Medulla oblongata (tissue), 1 donor: ENCODE data around the gene DACT2.
"Not testable (repeated sequence)": the region's sequence is repeated elsewhere in the genome, so short reads cannot be mapped to it uniquely, and the experiment has no call there.

Experiments
- DNase-seq: peaks from one replicate; pipeline ENCODE4 v3.0.0-alpha.2; 2015; ENCODE audit errors: extremely low spot score

DACT2 gene

DNA sequence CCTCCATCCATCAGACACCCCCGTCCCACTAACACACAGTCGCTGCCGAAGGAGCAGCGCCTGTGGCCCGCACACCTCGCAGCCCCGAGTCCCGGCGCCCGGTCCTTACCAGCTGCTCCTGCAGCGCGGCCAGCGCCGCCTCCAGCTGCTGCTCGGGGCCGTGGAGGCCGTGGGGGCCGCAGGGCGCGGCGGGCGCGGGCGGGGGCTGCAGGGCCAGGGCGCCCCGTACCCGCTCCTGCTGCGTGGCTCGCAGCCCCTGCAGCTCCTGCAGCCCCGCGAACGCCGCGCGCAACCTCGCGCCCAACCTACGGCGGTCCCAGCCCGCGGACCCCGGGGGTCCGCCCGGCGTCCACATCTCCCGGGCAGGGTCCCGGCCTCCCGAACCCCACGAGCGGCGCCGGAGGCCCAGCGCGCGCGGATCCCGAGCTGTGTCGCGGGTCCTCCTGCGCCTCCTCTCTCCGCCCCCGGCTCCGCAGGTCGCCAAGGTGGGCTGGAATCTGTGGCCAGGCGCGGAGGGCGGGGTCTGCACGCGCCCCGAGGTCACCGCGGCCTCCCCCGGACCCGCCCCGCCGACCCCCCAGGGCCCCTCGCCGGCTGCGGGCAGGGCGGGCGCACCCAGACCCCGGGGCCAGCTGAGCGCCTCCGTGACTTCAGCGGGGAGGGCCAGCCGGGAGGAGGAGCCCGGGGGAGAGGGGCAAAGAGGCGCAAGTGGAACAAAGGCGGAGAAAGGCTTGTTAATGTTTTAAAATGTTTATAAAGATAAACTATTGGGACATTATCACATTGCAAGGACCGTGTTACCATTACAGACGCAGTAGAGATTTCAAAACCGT lies at the start of gene DACT2:
Gene DACT2, minus strand, starts transcription at position 499 of the 833 bp plus-strand sequence. Its CDS starts 144 bp downstream, at position 355.
- DNase-seq, result no peak

GRCh38 chr6:168368936-168369335 lies 49.4 kb upstream of the DACT2 start:
- no peak for DNase-seq

DNA sequence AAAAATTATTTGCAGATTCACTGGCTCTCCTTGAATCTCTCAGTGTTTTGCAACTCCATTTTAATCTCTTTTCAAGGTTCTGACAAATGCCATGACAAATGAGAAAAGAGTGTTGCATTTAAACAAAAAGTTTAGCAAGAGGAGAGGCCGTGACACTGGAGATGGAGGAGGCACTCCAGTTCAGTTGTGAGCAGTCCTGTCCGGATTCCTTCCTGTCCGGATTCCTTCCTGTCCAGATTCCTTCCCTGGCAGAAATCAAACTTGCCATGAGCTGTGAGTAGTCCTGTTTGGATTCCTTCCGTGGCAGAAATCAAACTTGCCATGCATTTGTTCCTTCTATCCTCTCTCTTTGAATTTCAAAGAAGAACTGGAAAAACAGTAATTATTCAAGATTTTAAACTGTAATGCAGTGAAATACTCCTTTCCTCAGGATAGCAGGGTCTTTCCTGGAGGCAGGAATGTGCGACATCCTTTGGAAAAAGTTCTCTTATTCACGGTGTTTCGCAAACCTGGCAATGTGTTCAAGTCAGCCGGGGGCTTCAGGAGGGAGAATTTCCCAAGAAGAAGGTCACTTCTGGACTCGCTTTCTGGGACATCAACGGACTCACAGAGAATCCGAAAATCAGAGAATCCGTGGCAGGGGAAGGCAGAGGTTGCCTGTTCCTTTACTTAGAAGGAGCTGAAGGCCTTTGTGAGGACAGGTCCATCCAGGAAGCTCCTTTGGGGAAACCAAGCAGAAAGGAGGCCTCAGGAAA lies 48.7 kb upstream of the DACT2 start:
- DNase-seq, result no peak

GRCh38 chr6:168367285-168367751 lies 47.7 kb upstream of the DACT2 start:
- no peak for DNase-seq

DNA sequence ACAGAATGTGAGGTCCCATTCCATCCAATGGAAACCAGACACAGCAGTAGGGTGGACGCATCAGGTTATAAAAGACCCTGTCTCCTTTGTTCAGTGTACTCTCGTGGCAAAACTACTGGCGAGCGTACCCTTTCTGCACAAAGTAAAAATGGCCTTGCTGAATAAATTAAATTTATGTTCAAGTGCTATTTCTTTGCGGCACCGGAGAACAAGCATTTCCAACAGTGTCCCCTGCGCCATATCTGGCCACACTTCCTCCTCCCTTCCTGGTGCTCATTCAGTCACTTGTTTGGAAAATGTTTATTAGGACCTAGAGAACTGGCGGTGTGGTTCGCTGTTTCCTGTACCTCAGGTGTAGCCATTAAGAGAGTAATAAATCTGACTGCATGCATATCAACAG lies 46.9 kb upstream of the DACT2 start:
- DNase-seq, result no peak

- DNase-seq, result no peak
Measured at GRCh38 chr6:168365422-168366165, 46.0 kb upstream of the DACT2 start.

- no peak for DNase-seq
Measured at GRCh38 chr6:168364793-168365421, 45.3 kb upstream of the DACT2 start.

GRCh38 chr6:168363811-168364792 lies 44.5 kb upstream of the DACT2 start:
- DNase-seq, result no peak

- no peak for DNase-seq
Measured at GRCh38 chr6:168363302-168363701, 43.7 kb upstream of the DACT2 start.

GRCh38 chr6:168362276-168362990 lies 42.9 kb upstream of the DACT2 start:
- DNase-seq, result no peak

DNA sequence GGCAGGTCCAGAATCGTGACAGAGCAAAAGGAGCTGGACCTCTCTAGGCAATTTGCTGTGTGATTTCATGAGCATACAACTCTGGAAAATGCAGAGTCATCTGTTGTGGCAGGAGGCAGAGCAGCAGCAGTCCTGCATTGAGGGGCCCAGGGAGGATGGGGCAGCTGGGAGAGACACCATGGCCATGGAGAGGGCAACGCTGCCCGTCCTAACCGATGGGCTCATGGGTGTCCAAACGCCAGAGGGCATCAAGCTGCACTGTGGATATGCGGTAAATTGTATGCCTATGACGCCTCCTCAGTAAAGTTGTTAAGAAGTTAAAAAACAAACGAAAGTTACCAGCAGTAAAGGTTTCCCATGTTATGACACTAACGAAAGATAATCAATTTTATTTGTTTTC lies 42.2 kb upstream of the DACT2 start:
- no peak for DNase-seq

- DNase-seq, result no peak
Measured at GRCh38 chr6:168359794-168360193, 40.2 kb upstream of the DACT2 start.

DNA sequence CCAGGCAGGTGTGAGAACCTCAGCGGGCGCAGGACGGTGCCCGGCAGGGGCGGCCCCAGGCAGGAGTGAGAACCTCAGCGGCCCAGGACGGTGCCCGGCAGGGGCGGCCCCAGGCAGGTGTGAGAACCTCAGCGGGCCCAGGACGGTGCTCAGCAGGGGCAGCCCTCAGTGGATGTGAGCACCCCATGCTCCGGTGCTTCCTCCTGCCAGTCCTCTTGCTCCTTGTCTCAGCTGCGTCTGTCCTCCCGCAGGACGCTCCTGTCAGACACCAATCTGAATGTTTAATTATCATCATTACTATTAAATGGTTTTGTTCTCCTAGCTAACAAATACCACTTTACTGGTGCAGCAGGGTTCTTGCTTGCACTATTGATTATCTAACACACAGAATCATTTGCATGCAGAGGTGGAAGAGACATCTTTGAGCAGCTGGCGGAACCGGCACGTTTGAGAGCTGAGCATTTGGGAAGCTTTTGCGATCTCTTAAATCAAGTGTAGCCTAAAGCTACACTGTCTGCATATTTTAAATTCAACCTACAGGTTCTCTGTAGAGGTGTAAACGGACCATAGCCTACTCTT lies 39.4 kb upstream of the DACT2 start:
- no peak for DNase-seq

DNA sequence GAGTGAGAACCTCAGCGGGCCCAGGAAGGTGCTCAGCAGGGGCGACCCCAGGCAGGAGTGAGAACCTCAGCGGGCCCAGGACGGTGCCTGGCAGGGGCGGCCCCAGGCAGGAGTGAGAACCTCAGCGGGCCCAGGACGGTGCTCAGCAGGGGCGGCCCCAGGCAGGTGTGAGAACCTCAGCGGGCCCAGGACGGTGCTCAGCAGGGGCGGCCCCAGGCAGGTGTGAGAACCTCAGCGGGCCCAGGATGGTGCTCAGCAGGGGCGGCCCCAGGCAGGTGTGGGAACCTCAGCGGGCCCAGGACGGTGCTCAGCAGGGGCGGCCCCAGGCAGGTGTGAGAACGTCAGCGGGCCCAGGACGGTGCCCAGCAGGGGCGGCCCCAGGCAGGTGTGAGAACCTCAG lies 37.3 kb upstream of the DACT2 start:
- DNase-seq, result not testable (repeated sequence)

DNA sequence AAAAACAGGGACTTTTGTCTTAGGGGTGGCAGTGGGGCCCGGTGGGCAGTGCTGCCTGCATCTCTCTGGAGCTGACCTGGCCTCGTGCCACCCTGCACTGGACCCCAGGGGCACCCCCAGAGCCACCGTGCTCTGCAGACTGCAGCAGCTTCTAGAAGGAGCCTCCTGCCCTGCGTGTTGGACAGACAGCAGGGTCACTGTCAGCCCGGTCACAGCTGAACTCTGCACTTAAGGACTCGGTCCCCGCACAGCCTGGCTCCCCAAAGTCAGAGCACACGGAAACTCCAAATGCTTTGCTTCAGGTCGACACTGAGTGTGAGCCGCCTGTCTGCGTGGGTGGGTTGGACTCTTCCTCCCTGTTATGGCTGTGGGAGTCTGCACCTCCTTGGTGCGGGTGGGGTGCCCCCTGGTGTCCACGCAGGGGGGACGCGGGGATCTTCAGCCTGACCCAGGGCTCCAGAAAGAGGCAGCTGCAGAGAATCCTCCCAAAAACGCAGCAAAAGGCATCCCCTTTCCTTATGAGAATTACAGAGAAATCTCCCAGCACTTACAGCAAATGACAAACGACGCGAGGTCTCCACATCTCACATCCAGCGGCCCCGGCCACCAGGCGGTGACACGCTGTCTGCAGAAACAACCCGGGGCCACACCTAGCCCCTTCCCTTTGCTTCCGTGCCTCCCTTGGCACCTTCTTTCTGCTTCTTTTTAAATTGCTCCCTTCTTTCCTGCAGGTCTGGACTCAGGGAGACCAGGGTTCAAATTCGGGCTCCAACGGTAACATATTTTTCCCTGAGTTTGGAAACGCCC lies 36.3 kb upstream of the DACT2 start:
- peak; percentile 70 for DNase-seq

DNA sequence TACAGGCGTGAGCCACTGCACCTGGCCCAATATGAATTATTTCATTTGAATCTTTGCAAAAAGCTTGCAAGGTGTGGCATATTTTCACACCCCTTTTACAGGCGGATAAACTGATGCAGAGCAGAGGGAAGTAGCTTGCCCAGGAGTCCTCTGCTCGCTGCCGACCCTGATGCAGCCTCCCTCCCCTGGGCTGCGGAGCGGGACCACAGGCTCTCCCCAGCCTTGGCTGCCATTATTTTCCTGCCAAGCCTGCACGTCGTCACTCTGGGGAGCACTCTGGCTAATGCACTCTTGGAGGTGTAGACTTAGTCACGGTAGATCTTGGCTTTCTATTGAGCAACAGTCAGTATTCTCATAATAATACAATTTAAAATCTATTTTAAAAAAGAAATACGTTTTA lies 34.8 kb upstream of the DACT2 start:
- DNase-seq, result no peak

DNA sequence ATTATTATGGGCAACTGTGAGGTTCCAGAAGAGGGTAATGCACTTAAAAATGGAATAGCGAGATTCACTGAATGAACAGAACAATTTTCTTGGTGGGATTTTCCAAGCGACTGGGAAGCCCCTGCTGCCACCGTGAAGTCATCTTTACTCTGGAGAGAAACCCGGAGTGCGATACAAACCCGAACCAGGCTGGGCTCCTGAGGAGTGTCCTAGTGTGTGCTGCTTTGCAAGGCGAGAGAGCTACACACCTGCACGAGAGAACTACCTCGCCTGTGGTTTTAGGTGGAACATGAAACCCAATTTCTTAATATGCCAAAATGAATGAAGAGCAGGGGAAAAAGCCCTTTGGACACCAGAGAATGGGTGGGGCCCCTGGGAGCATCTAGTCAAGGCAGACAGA lies 33.5 kb upstream of the DACT2 start:
- no peak for DNase-seq

DNA sequence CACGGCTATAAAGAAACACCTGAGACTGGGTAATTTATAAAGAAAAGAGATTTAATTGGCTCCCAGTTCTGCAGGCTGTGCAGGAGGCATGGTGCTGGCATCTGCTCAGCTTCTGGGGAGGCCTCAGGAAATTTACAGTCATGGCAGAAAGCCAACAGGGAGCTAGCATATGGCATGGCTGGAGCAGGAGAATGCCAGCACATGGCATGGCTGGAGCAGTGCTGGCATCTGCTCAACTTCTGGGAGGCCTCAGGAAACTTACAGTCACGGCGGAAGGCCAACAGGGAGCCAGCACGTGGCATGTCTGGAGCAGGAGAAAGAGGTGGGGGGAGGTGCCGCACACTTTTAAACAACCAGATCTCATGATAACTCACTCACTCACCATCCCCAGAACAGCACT lies 32.5 kb upstream of the DACT2 start:
- no peak for DNase-seq
